K562 (cell line): ENCODE measurements around the gene RRAS. TPM values are rescaled to one million over a fixed set of nuclear protein-coding genes. Genes with fewer than 3 reads are reported as not detected.
A peak's percentile ranks its signal among the peaks of the same experiment; 100 is the strongest.

Source experiments
- polyA plus RNA-seq, 8 experiments: library from polyadenylated mRNA; depleted of rRNA in 4 of 8; stranded (reverse) in 5 of 8; unstranded in 3 of 8; fragments of >200 nt; fragmentation: Nextera tagmentation in 2 of 8; fragmentation: Illumina TruSeq in 1 of 8; extraction: Ambion mirVana in 2 of 8; extraction: Trizol in 1 of 8; gene quantifications; 2 replicates each; pipeline versions ENCODE4 v1.2.1 to v1.2.3, GENCODE V29; 2011 to 2014; ENCODE audit warnings: inconsistent platforms in 1 of 8, missing spikeins in 1 of 8
- total RNA-seq, 7 experiments: library from RNA; depleted of rRNA in 6 of 7; stranded (reverse); fragments of >200 nt in 6 of 7; fragmentation: Illumina TruSeq in 2 of 7; extraction: Trizol in 2 of 7; gene quantifications; 2 replicates each; pipeline versions ENCODE4 v1.2.1 to v1.2.3, GENCODE V29; 2011 to 2021; ENCODE audit warnings: low replicate concordance in 1 of 7
- TF ChIP-seq, protein P1 (sequence below), 2 experiments: fragments of 450-650 bp in 1 of 2; sonication (generic) in 1 of 2; formaldehyde crosslinking in 1 of 2; IDR thresholded peaks; 2 replicates each; pipeline versions ENCODE4 v1.7.1 to v1.9.0; 2016 to 2022; ENCODE audit warnings: inconsistent platforms in 1 of 2, mild to moderate bottlenecking in 1 of 2, missing genetic modification reagents in 1 of 2

RRAS gene
- total and polyA plus RNA-seq, 9 of the 15 experiments (the other 6 are each of a cell fraction or from before 2014, with no cell fraction given), result 0.70 to 17.3 (median 8.2) TPM

- TF ChIP-seq, protein P1, sequence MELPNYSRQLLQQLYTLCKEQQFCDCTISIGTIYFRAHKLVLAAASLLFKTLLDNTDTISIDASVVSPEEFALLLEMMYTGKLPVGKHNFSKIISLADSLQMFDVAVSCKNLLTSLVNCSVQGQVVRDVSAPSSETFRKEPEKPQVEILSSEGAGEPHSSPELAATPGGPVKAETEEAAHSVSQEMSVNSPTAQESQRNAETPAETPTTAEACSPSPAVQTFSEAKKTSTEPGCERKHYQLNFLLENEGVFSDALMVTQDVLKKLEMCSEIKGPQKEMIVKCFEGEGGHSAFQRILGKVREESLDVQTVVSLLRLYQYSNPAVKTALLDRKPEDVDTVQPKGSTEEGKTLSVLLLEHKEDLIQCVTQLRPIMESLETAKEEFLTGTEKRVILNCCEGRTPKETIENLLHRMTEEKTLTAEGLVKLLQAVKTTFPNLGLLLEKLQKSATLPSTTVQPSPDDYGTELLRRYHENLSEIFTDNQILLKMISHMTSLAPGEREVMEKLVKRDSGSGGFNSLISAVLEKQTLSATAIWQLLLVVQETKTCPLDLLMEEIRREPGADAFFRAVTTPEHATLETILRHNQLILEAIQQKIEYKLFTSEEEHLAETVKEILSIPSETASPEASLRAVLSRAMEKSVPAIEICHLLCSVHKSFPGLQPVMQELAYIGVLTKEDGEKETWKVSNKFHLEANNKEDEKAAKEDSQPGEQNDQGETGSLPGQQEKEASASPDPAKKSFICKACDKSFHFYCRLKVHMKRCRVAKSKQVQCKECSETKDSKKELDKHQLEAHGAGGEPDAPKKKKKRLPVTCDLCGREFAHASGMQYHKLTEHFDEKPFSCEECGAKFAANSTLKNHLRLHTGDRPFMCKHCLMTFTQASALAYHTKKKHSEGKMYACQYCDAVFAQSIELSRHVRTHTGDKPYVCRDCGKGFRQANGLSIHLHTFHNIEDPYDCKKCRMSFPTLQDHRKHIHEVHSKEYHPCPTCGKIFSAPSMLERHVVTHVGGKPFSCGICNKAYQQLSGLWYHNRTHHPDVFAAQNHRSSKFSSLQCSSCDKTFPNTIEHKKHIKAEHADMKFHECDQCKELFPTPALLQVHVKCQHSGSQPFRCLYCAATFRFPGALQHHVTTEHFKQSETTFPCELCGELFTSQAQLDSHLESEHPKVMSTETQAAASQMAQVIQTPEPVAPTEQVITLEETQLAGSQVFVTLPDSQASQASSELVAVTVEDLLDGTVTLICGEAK (IDR thresholded peaks at IDR 0.05), result peak; percentile 92
- TF ChIP-seq, protein P1 (CRISPR knock-in tag; IDR thresholded peaks at IDR 0.05), result peak; percentile 88
Measured at GRCh38 chr19:49602806-49603205, 37.1 kb downstream of the RRAS start (continued).
